ENCODE measurements around the gene KRT24.

DNA sequence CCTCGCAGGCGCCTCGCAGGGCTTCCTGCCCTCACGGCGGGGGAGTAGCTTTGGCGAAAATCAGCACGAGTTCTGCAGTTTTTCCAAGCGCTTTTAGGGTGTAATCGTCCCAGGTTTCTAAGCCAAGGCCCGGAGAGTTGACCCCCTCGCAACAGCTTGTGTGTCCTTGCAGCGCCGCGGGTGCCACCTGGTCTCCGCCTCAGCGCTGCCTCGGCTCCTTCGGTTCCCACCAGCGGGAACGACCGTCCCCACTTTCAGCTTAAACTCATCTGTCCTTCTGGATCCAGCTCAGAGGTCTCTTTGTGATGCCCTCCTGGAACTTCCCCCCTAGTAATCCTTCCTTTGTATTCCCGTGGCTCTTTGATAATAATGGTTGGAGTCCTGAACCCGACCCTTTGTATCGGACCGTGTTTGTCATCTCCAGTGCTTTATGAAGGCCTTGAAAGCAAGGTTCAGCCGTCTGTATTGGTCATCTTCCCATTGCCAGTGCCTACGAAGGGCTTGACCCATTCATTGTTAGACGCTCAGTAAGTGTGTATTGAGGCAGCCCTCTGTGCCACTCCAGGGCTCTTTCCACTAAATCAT, 55.1 kb downstream of the KRT24 start:
- no peak; the same call in none of the 2 replicates for TF ChIP-seq POLR2AphosphoS5 (IDR thresholded peaks at IDR 0.05; ENCODE audit: low read depth, low read length)
- no peak for TF ChIP-seq SIN3A (IDR thresholded peaks at IDR 0.05; ENCODE audit: borderline replicate concordance, insufficient read depth, low read length)
